Myometrial cell (primary cell): ENCODE results near the gene C14orf93. TPM values are rescaled to one million over a fixed set of nuclear protein-coding genes. Genes with fewer than 3 reads are reported as not detected.

Source experiments
- total RNA-seq: library from RNA; depleted of rRNA; stranded (reverse); fragments of >200 nt; gene quantifications from 2 replicates; pipeline ENCODE4 v1.2.3, GENCODE V29; 2015

Gene C14orf93, protein sequence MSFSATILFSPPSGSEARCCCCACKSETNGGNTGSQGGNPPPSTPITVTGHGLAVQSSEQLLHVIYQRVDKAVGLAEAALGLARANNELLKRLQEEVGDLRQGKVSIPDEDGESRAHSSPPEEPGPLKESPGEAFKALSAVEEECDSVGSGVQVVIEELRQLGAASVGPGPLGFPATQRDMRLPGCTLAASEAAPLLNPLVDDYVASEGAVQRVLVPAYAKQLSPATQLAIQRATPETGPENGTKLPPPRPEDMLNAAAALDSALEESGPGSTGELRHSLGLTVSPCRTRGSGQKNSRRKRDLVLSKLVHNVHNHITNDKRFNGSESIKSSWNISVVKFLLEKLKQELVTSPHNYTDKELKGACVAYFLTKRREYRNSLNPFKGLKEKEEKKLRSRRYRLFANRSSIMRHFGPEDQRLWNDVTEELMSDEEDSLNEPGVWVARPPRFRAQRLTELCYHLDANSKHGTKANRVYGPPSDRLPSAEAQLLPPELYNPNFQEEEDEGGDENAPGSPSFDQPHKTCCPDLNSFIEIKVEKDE
- total RNA-seq, result 11.2 and 15.8 TPM in 2 replicates

DNA sequence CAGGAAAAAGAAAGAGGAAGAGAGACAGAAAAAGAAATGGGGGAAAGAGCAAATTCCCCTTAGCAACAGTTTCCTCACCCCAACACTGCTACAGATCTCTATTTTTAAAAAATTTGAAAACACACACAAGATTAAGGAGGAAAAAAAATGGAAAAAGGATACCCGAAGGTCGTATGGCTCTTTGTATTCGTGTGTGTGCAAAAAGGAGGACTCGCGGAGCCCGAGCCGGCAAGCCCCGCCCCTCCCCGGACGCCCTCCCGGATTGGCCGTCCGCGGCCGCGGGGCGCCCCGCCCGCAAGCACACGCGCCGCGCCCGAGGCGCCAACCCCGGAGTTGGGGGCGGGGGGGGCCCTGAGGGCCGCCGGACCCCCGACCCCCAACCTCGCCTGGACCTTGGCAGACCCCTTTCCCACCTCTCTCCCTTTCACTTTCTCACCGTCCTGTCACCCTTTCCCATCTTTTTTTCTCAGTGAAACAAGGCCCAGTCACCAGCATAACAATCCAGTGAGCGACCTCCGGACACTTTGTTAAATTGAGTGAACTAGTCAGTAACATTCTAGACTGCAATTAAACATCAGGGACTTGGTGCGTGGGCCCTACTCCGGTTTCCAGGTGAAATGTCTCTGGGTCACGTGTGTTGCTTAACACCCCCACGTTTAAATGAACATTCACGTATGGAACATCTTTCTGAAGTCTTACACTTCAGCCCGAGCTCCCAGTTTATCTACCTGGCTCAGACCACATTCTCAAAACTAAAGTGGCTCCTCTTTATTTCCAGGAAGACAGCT is at the start of gene C14orf93:
C14orf93 (minus strand) TSS at position 205 of the 788 bp plus-strand sequence. CDS start 11,120 bp downstream, outside the sequence.

DNA sequence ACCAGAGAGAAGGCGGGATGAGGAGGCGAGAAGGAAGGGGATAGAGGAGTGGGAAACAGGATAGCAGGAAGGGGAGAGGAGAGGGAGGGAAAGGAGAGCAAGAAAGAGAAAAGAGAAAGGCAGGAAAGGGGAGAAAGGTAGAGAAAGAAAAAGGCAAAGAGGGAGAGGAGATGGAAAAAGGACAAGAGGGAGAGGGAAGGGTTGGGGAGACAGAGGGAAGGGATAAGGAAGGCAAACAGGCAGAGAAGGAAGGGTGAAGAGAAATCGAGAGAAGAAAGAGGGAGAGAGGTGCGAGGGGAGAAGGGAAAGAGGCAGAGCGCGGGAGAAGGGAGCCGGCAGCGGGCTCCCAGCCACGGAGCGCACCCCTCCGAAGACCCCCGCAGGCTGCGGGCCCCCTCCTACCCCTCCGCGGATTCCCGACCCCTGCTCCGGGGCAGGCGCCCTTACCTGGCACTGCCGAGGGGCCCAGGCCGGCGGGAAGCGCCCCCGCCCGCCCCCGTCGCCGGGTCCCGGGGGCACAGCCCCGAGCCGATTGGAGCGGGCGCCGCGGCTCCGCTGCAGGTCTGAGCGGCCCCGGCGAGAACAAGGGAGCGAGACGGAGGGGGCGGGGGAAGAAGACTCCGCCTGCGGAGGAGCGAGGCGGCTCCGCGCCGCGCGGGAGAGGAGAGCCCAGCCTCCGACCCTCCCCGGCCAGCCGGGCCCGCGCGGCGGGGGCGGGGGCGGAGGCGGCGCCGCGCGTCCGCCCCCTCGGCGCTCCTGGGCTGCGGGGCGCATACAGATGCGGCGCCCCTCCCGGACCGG is 47.2 kb upstream of the C14orf93 start, which contains the start of gene CDH24:
CDH24 (minus strand) TSS at position 565 of the 801 bp plus-strand sequence. CDS start 1,787 bp downstream, outside the sequence.

DNA sequence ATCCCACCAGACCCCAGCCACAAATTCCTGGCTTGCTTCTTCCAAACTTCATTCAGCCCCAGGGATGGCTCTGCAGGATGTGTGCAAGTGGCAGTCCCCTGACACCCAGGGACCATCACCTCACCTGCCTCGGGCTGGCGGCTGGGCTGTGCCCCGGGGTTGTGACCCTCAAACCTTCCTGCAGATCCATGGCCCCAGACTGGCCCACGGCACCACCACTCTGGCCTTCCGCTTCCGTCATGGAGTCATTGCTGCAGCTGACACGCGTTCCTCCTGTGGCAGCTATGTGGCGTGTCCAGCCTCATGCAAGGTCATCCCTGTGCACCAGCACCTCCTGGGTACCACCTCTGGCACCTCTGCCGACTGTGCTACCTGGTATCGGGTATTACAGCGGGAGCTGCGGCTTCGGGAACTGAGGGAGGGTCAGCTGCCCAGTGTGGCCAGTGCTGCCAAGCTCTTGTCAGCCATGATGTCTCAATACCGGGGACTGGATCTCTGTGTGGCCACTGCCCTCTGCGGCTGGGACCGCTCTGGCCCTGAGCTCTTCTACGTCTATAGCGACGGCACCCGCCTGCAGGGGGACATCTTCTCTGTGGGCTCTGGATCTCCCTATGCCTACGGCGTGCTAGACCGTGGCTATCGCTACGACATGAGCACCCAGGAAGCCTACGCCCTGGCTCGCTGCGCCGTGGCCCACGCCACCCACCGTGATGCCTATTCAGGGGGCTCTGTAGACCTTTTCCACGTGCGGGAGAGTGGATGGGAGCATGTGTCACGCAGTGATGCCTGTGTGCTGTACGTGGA is 32.4 kb upstream of the C14orf93 start, which contains the start of gene PSMB11:
PSMB11 (plus strand) TSS at position 51 of the 804 bp plus-strand sequence; CDS start at position 65, 14 bp downstream.

DNA sequence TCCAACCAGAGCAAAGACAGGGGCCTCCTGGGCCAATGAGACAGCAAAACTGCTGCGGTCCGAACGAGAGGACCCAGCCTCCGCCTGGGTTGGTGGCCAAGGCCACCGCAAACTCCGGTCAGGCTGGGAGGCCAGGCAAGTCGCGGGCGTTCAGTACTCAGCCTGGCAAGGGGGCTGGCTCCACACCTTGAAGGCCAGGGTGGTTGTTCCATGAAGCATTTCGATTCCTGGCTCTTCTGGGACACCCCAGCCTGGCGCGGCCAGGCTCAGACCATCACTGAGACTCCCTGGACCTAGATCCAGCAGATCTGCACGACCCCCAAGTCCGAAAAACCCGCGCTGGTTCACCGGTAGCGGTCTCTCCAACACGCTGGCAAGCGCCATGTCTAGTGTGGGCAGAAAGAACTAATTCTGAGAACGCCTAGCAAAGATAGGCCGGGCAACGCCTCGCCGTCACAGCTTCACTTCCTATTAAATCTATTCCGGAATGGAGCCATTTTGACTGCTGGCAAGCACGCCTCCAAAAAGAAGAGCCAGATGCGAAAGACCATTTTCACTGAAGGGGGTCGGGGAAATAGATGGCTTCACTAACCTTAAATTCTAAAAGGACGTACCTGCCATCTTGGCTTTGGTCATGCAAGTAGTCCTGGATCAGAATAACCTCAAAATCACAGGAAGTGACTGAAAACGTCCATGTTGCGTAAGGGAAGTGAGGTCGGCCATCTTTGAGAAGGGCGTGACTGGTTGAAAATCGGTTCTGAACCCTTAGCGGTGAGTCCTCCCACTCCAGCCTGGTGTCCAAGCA is 24.8 kb upstream of the C14orf93 start, which contains the start of gene PSMB5:
PSMB5 (minus strand) TSS at position 403 of the 805 bp plus-strand sequence; CDS start at position 384, 19 bp downstream.

DNA sequence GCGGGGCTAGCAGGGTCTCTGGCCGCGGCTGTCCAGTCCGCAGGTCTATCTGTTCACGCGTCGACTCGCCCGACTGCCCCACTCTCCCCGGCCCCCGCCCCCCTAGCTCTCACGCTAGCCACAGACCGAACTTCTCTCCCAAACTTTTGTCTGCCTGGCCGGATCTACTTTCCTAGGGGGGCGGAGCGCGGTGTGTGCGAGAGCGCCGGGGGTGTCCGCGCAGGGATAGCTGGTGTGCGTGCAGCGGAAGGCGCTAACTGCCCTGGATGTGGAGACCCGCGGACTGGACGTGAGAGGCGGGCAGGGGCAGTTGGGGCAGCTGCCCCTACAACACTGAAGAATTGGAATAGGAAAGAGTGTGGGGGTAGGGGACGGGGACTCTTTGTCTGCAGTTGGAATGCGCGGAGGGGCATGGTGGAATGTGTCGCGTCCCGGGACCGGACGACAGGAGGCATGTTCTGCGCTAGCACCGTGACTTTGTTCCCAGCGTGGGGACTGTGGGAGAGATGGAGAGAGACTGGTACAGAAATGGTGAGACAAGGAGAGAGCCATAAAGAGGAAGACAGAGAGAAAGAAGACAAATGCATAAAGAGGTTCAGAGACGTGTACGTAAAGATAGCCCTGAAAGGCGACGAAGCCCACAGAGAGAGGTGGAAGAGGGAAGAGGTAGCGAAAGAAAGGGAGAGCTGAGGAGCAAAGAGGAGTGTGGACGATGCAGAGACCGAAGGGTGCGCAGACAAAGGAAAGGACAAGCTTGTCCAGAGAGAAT is 27.3 kb downstream of the C14orf93 start, which contains the start of gene AJUBA:
AJUBA (minus strand) TSS at position 75 of the 769 bp plus-strand sequence. CDS start 285 bp downstream, outside the sequence.

Other genes with a start within 250 kb of the C14orf93 start
- 111 and 165 TPM in 2 replicates for gene OXA1L, start 243.5 kb downstream of the C14orf93 start, total RNA-seq
- 1.6 and 2.6 TPM in 2 replicates for gene SLC7A7, start 194.7 kb downstream of the C14orf93 start, total RNA-seq
- gene MRPL52, start 180.3 kb downstream of the C14orf93 start, total RNA-seq, result 102 and 274 TPM in 2 replicates
- gene MMP14, start 173.6 kb downstream of the C14orf93 start, total RNA-seq, result 435 and 437 TPM in 2 replicates
- gene LRP10, start 138.4 kb downstream of the C14orf93 start, total RNA-seq, result 98.4 and 113 TPM in 2 replicates
- 0.58 TPM in 1 of 2 replicates, not detected in the other for gene REM2, start 126.9 kb downstream of the C14orf93 start, total RNA-seq
- 44.4 and 75.1 TPM in 2 replicates for gene RBM23, start 91.0 kb downstream of the C14orf93 start, total RNA-seq
- gene PRMT5, start 80.8 kb downstream of the C14orf93 start, total RNA-seq, result 86.1 and 97.2 TPM in 2 replicates
- 61.4 and 69.8 TPM in 2 replicates for gene HAUS4, start 53.1 kb downstream of the C14orf93 start, total RNA-seq
- gene AJUBA, start 27.6 kb downstream of the C14orf93 start, total RNA-seq, result 21.6 and 30.0 TPM in 2 replicates
- gene PSMB5, start 24.8 kb upstream of the C14orf93 start, total RNA-seq, result 351 and 468 TPM in 2 replicates
- not detected in 2 replicates for gene PSMB11, start 32.1 kb upstream of the C14orf93 start, total RNA-seq
- gene CDH24, start 47.4 kb upstream of the C14orf93 start, total RNA-seq, result 5.0 and 7.2 TPM in 2 replicates
- 67.0 and 77.6 TPM in 2 replicates for gene ACIN1, start 85.0 kb upstream of the C14orf93 start, total RNA-seq
- gene C14orf119, start 85.4 kb upstream of the C14orf93 start, total RNA-seq, result 66.1 and 75.5 TPM in 2 replicates
- gene CIROP, start 94.8 kb upstream of the C14orf93 start, total RNA-seq, result 0.58 TPM in 1 of 2 replicates, not detected in the other
- not detected in 2 replicates for gene CEBPE, start 109.1 kb upstream of the C14orf93 start, total RNA-seq
- 6.9 and 13.1 TPM in 2 replicates for gene SLC7A8, start 173.5 kb upstream of the C14orf93 start, total RNA-seq
- gene RNF212B, start 227.8 kb upstream of the C14orf93 start, total RNA-seq, result not detected in 2 replicates